ES-I3 (cell line): ENCODE results near the gene ITPKB.
"Not testable (repeated sequence)": the region's sequence is repeated elsewhere in the genome, so short reads cannot be mapped to it uniquely, and the experiment has no call there.

Source experiments
- H3K36me3 ChIP-seq: 2 replicates; pipeline ENCODE4 v1.6.1; 2013; ENCODE audit warnings: mild to moderate bottlenecking, low read length, control low read depth, moderate library complexity; ENCODE audit not compliant: insufficient read depth
- H3K4me1 ChIP-seq: 2 replicates; pipeline ENCODE4 v1.6.1; 2013; ENCODE audit warnings: mild to moderate bottlenecking, control low read depth, low read length; ENCODE audit not compliant: insufficient read depth
- H3K9ac ChIP-seq: 2 replicates; pipeline ENCODE4 v1.6.1; 2013; ENCODE audit warnings: low read depth, mild to moderate bottlenecking, low read length, moderate library complexity
- H3K9me3 ChIP-seq: 2 replicates; pipeline ENCODE4 v1.6.1; 2013; ENCODE audit warnings: mild to moderate bottlenecking, low read length, moderate library complexity; ENCODE audit not compliant: control insufficient read depth, insufficient read depth

The ITPKB gene

GRCh38 chr1:226629896-226630550, 109.1 kb downstream of the ITPKB start:
- Histone ChIP-seq H3K36me3 (no peaks in the 10 kb centered on the region), H3K9me3 (no peaks in the 10 kb centered on the region), H3K4me1 (no peaks in the 10 kb centered on the region), H3K9ac (no peak overlapping the region)

GRCh38 chr1:226629210-226629895, 109.7 kb downstream of the ITPKB start:
- no peaks in the 10 kb centered on the region for H3K4me1 ChIP-seq
- no peaks in the 10 kb centered on the region for H3K36me3 ChIP-seq
- no peak overlapping the region for H3K9ac ChIP-seq
- H3K9me3 ChIP-seq, result no peaks in the 10 kb centered on the region

GRCh38 chr1:226628612-226629155, 110.4 kb downstream of the ITPKB start:
- no peaks in the 10 kb centered on the region for H3K4me1 ChIP-seq
- no peaks in the 10 kb centered on the region for H3K9me3 ChIP-seq
- no peak overlapping the region for H3K9ac ChIP-seq
- no peaks in the 10 kb centered on the region for H3K36me3 ChIP-seq

GRCh38 chr1:226627924-226628611, 111.0 kb downstream of the ITPKB start:
- Histone ChIP-seq H3K4me1 (no peaks in the 10 kb centered on the region), H3K36me3 (no peaks in the 10 kb centered on the region), H3K9ac (no peak overlapping the region), H3K9me3 (no peaks in the 10 kb centered on the region)

- no peaks in the 10 kb centered on the region for H3K4me1 ChIP-seq
- no peak overlapping the region for H3K9ac ChIP-seq
- H3K36me3 ChIP-seq, result no peaks in the 10 kb centered on the region
- H3K9me3 ChIP-seq, result no peaks in the 10 kb centered on the region
Measured at GRCh38 chr1:226627050-226627755, 111.9 kb downstream of the ITPKB start.

- Histone ChIP-seq H3K9me3 (no peaks in the 10 kb centered on the region), H3K4me1 (no peaks in the 10 kb centered on the region), H3K36me3 (no peaks in the 10 kb centered on the region), H3K9ac (no peak overlapping the region)
Measured at GRCh38 chr1:226626577-226626956, 112.5 kb downstream of the ITPKB start.

GRCh38 chr1:226625832-226626576, 113.1 kb downstream of the ITPKB start:
- Histone ChIP-seq H3K36me3 (no peaks in the 10 kb centered on the region), H3K9ac (no peak overlapping the region), H3K9me3 (no peaks in the 10 kb centered on the region), H3K4me1 (no peaks in the 10 kb centered on the region)

GRCh38 chr1:226625326-226625725, 113.8 kb downstream of the ITPKB start:
- no peaks in the 10 kb centered on the region for H3K36me3 ChIP-seq
- no peak overlapping the region for H3K9ac ChIP-seq
- no peaks in the 10 kb centered on the region for H3K9me3 ChIP-seq
- H3K4me1 ChIP-seq, result no peaks in the 10 kb centered on the region

- Histone ChIP-seq H3K4me1 (no peaks in the 10 kb centered on the region), H3K36me3 (no peaks in the 10 kb centered on the region), H3K9me3 (no peaks in the 10 kb centered on the region), H3K9ac (no peak overlapping the region)
Measured at GRCh38 chr1:226624526-226624925, 114.6 kb downstream of the ITPKB start.

- no peaks in the 10 kb centered on the region for H3K36me3 ChIP-seq
- no peaks in the 10 kb centered on the region for H3K4me1 ChIP-seq
- no peak overlapping the region for H3K9ac ChIP-seq
- H3K9me3 ChIP-seq, result no peaks in the 10 kb centered on the region
Measured at GRCh38 chr1:226622012-226622411, 117.1 kb downstream of the ITPKB start.

GRCh38 chr1:226619031-226619430, 120.1 kb downstream of the ITPKB start:
- Histone ChIP-seq H3K9me3 (no peaks in the 10 kb centered on the region; the same call in 1 of the 2 replicates), H3K4me1 (no peaks in the 10 kb centered on the region), H3K36me3 (no peaks in the 10 kb centered on the region), H3K9ac (no peak overlapping the region)

GRCh38 chr1:226618380-226618779, 120.7 kb downstream of the ITPKB start:
- no peaks in the 10 kb centered on the region for H3K4me1 ChIP-seq
- no peaks in the 10 kb centered on the region for H3K36me3 ChIP-seq
- no peaks in the 10 kb centered on the region; the same call in 1 of the 2 replicates for H3K9me3 ChIP-seq
- no peak overlapping the region for H3K9ac ChIP-seq

GRCh38 chr1:226617719-226618118, 121.4 kb downstream of the ITPKB start:
- H3K4me1 ChIP-seq, H3K9ac ChIP-seq, H3K36me3 ChIP-seq, H3K9me3 ChIP-seq: not testable (repeated sequence)

- Histone ChIP-seq H3K4me1 (no peaks in the 10 kb centered on the region), H3K9me3 (no peaks in the 10 kb centered on the region; the same call in 1 of the 2 replicates), H3K36me3 (no peaks in the 10 kb centered on the region), H3K9ac (no peak overlapping the region)
Measured at GRCh38 chr1:226617109-226617508, 122.0 kb downstream of the ITPKB start.
